Choroid plexus epithelial cell (primary cell): ENCODE data around the gene ITFG2.

Experiments used
- DNase-seq: peaks from one replicate; pipeline ENCODE4 v3.0.0-alpha.2; 2010; ENCODE audit warnings: low read depth
- H3K4me3 ChIP-seq: 2 replicates; pipeline ENCODE4 v1.5.1; 2011; ENCODE audit warnings: low read depth, mild to moderate bottlenecking, control low read depth, low read length, moderate library complexity
- CTCF ChIP-seq: conservative IDR thresholded peaks from 2 replicates; pipeline ENCODE4 v1.5.1; 2011; ENCODE audit warnings: low read depth, mild to moderate bottlenecking, control low read depth, inconsistent platforms, low read length, moderate library complexity

The ITFG2 gene

DNA sequence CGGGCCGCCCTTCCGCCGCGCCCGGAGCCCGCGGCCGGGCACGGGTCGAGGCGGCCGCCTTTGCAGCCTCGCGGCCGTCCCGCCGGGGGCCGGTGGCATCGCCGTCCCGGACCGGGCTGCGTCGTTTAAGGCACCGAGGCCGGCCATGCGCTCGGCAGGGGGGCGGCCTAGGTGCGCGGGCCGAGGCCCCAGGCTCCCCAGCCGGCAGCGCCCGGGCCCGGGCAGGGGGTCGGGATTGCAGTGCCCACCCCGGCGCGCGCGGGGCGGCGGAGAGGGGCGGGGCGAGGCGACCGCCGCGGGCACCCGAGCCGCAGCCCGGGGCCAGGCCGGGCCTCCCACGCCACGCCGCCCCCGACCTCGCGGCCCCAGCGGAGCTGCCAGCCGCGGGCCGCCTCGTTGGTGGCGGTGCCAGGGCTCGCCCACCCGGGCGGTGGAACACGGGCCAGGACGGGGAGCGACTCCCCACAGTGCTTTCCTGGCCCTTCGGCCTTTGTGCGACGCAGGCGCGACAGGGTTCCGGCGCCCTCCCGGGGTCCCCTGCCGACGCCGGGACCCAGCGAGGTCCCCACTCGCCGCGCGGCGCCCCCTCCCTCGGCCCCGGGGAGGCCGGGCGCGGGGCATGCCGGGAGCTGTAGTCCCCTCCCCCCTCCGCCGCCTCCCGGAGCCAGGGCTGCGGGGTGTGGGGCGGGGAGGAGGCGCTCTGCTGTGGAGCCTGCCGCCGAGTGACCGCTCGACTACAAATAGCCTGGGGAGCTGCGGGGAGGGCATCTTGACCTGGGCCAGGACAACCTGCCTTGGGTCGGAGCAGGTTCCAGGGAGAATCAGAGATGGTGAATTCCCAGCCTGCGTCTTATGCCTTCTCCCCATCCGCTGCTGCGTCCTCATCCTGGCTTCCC lies 16.9 kb upstream of the ITFG2 start:
- H3K4me3 ChIP-seq: peak overlapping the region; percentile 83
- peak; percentile 55 for DNase-seq
- no peak for TF ChIP-seq CTCF

DNA sequence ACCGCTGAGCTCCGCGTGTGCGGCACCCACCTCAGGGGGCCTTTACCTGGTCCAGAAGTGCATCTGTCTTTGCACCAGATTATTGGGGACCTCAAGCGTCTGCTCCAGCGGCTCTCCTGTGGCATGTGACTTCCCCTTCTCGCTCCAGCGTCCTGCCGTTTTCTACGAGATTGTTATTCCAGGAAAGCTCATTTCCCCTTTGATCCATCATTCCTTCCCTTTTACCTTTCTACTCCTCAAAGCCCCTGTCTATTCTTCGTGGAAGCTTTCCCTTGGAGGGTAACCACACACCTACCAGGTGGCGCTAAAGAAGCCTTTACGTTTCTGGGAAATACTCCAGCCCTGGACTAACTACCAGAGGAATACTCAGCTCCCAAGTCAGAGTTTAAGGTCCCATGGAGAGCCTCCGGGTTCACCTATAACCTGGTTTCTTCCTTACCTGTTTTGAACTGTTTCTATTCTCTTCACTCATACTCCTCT lies 16.2 kb upstream of the ITFG2 start:
- H3K4me3 ChIP-seq: peak overlapping the region; percentile 83
- DNase-seq: no peak
- peak; percentile 33 for TF ChIP-seq CTCF

- peak; percentile 61 for DNase-seq
- no peak overlapping the region for H3K4me3 ChIP-seq
- TF ChIP-seq CTCF: peak; percentile 69
Measured at GRCh38 chr12:2797721-2798418, 14.6 kb upstream of the ITFG2 start.

DNA sequence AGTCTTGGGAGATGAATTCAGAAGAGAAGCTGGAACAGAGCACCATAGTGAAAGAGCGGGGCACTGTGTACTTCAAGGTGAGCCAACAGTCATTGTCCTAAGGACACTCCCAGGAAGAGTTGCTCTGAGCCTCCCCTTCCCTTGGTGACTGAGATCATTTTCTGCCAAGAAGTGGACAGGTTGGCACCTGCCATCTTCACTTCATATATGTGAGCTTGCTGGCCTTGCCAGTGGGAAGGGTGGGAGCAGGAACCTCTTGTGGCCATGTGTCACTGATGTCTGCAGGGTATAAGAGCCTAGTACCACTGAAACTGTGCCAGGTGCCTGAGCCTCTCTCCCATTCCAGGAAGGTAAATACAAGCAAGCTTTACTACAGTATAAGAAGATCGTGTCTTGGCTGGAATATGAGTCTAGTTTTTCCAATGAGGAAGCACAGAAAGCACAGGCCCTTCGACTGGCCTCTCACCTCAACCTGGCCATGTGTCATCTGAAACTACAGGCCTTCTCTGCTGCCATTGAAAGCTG lies 12.4 kb upstream of the ITFG2 start:
- no peak overlapping the region for H3K4me3 ChIP-seq
- no peak for TF ChIP-seq CTCF
- DNase-seq: no peak

DNA sequence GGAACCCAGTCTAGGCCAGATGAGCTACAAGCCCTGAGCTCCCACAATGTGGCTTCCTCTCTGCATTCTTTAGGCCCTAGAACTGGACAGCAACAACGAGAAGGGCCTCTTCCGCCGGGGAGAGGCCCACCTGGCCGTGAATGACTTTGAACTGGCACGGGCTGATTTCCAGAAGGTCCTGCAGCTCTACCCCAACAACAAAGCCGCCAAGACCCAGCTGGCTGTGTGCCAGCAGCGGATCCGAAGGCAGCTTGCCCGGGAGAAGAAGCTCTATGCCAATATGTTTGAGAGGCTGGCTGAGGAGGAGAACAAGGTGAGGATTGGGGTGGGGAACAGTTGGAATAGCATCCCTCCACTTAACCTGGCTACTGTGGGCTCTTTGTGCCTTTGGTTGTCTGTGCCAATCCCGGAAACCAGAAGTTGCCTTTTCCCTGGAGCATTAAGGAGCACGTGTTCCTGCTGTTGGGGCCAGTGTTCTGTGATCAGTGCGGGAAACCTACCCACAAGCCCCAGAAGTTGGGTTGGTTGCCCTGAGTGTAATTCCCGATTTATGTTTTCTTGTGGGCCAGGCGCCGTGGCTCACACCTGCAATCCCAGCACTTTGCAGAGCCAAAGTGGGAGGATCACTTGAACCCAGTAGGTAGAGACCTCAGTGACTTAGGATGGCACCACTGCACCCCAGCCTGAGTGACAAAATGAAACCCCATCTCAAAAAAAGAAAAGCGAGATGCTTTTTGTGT lies 11.3 kb upstream of the ITFG2 start:
- DNase-seq: no peak
- no peak for TF ChIP-seq CTCF
- no peak overlapping the region for H3K4me3 ChIP-seq

GRCh38 chr12:2803635-2804392 lies 8.7 kb upstream of the ITFG2 start:
- no peak overlapping the region for H3K4me3 ChIP-seq
- TF ChIP-seq CTCF: no peak
- no peak for DNase-seq
